ENCODE results near the gene GATD1.
A peak's percentile ranks its signal among the peaks of the same experiment; 100 is the strongest.

GATD1 gene

GRCh38 chr11:809287-810039 lies 32.2 kb upstream of the GATD1 start, which contains the start of gene RPLP2 (continued):
- TF ChIP-seq BCL6B (tag by site-specific recombination; IDR thresholded peaks at IDR 0.05) (no peak), ZNF416 (tag by site-specific recombination; IDR thresholded peaks at IDR 0.05) (no peak), ZFP41 (tag by site-specific recombination; IDR thresholded peaks at IDR 0.05; ENCODE audit: borderline replicate concordance) (no peak), HOXA7 (CRISPR knock-in tag; IDR thresholded peaks at IDR 0.05; ENCODE audit: borderline replicate concordance) (no peak), ZNF433 (tag by site-specific recombination; IDR thresholded peaks at IDR 0.05; ENCODE audit: low read depth) (no peak), ZNF76 (tag by site-specific recombination; IDR thresholded peaks at IDR 0.05; ENCODE audit: borderline replicate concordance, low read depth) (peak; percentile 99), ZNF777 (tag by site-specific recombination; IDR thresholded peaks at IDR 0.05; ENCODE audit: borderline replicate concordance) (no peak), REPIN1 (tag by site-specific recombination; IDR thresholded peaks at IDR 0.05; ENCODE audit: low read depth) (no peak), ZSCAN30 (tag by site-specific recombination; IDR thresholded peaks at IDR 0.05) (0 out of 2 replicates have a peak, but pooled peaks have one; percentile 53), ZNF292 (tag by site-specific recombination; IDR thresholded peaks at IDR 0.05; ENCODE audit: borderline replicate concordance, low read depth) (no peak), ZNF394 (tag by site-specific recombination; IDR thresholded peaks at IDR 0.05; ENCODE audit: borderline replicate concordance) (peak; percentile 44; the same call in 1 of the 2 replicates), ZNF596 (tag by site-specific recombination; IDR thresholded peaks at IDR 0.05) (no peak), ZNF324 (tag by site-specific recombination; IDR thresholded peaks at IDR 0.05) (peak; percentile 85; the same call in 1 of the 2 replicates), ZNF514 (tag by site-specific recombination; IDR thresholded peaks at IDR 0.05) (no peak), BCL11A (tag by site-specific recombination; IDR thresholded peaks at IDR 0.05; ENCODE audit: low read depth) (no peak), ZNF311 (tag by site-specific recombination; IDR thresholded peaks at IDR 0.05; ENCODE audit: borderline replicate concordance) (no peak), SETDB1 (IDR thresholded peaks at IDR 0.05; ENCODE audit: insufficient read length, low read length) (no peak), KLF9 (tag by site-specific recombination; IDR thresholded peaks at IDR 0.05; ENCODE audit: low read depth) (peak; percentile 34), ZNF518A (tag by site-specific recombination; conservative IDR thresholded peaks at IDR 0.05; ENCODE audit: low read depth) (no peak), ZNF623 (tag by site-specific recombination; IDR thresholded peaks at IDR 0.05) (no peak), ZNF585B (tag by site-specific recombination; IDR thresholded peaks at IDR 0.05) (no peak), ZFP3 (tag by site-specific recombination; IDR thresholded peaks at IDR 0.05; ENCODE audit: low read depth) (no peak), ZNF404 (tag by site-specific recombination; IDR thresholded peaks at IDR 0.05) (no peak), MZF1 (tag by site-specific recombination; IDR thresholded peaks at IDR 0.05; ENCODE audit: borderline replicate concordance) (no peak), ZNF768 (tag by site-specific recombination; IDR thresholded peaks at IDR 0.05) (no peak), ZNF423 (tag by site-specific recombination; IDR thresholded peaks at IDR 0.05) (no peak), ZNF366 (tag by site-specific recombination; conservative IDR thresholded peaks at IDR 0.05) (no peak), HOXC10 (CRISPR knock-in tag; IDR thresholded peaks at IDR 0.05) (no peak)
- TF ChIP-seq, protein P1, sequence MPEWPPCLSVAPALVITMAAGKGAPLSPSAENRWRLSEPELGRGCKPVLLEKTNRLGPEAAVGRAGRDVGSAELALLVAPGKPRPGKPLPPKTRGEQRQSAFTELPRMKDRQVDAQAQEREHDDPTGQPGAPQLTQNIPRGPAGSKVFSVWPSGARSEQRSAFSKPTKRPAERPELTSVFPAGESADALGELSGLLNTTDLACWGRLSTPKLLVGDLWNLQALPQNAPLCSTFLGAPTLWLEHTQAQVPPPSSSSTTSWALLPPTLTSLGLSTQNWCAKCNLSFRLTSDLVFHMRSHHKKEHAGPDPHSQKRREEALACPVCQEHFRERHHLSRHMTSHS (tag by site-specific recombination; IDR thresholded peaks at IDR 0.05) = no peak
- TF ChIP-seq, protein P2, sequence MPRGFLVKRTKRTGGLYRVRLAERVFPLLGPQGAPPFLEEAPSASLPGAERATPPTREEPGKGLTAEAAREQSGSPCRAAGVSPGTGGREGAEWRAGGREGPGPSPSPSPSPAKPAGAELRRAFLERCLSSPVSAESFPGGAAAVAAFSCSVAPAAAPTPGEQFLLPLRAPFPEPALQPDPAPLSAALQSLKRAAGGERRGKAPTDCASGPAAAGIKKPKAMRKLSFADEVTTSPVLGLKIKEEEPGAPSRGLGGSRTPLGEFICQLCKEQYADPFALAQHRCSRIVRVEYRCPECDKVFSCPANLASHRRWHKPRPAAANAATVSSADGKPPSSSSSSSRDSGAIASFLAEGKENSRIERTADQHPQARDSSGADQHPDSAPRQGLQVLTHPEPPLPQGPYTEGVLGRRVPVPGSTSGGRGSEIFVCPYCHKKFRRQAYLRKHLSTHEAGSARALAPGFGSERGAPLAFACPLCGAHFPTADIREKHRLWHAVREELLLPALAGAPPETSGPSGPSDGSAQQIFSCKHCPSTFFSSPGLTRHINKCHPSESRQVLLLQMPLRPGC (tag by site-specific recombination; IDR thresholded peaks at IDR 0.05) = peak; percentile 33; the same call in 1 of the 2 replicates

Measured in HEK293 (cell line).